Superior temporal gyrus (tissue), 1 donor: ENCODE data around the gene PSMB7.

Experiments
- DNase-seq: peaks from one replicate; pipeline ENCODE4 v3.0.0-alpha.2; 2016; ENCODE audit errors: extremely low spot score

The PSMB7 gene

GRCh38 chr9:124415102-124415851 lies at the start of gene PSMB7:
Gene PSMB7, minus strand, starts transcription at chr9:124415442. Its CDS starts 17 bp downstream, at chr9:124415425.
- DNase-seq = peak; percentile 96

GRCh38 chr9:124462739-124463138 lies 47.5 kb upstream of the PSMB7 start:
- no peak for DNase-seq

- no peak for DNase-seq
Observed at GRCh38 chr9:124458441-124458840, 43.2 kb upstream of the PSMB7 start.

GRCh38 chr9:124457887-124458431 lies 42.7 kb upstream of the PSMB7 start:
- DNase-seq = no peak

- DNase-seq = no peak
Observed at GRCh38 chr9:124457079-124457886, 42.0 kb upstream of the PSMB7 start.

GRCh38 chr9:124456341-124457078 lies 41.3 kb upstream of the PSMB7 start:
- DNase-seq = no peak

GRCh38 chr9:124455820-124456219 lies 40.6 kb upstream of the PSMB7 start:
- DNase-seq = no peak

- DNase-seq = no peak
Observed at GRCh38 chr9:124454791-124455443, 39.7 kb upstream of the PSMB7 start.

GRCh38 chr9:124454296-124454695 lies 39.1 kb upstream of the PSMB7 start:
- DNase-seq = no peak

- DNase-seq = no peak
Observed at GRCh38 chr9:124453586-124454191, 38.4 kb upstream of the PSMB7 start.

- DNase-seq = no peak
Observed at GRCh38 chr9:124452841-124453585, 37.8 kb upstream of the PSMB7 start.

GRCh38 chr9:124452326-124452725 lies 37.1 kb upstream of the PSMB7 start:
- DNase-seq = no peak

- DNase-seq = no peak
Observed at GRCh38 chr9:124450931-124451661, 35.9 kb upstream of the PSMB7 start.

GRCh38 chr9:124450241-124450924 lies 35.1 kb upstream of the PSMB7 start, which contains the start of gene ADGRD2:
Gene ADGRD2, plus strand, starts transcription at chr9:124450451. Its CDS starts 1,216 bp downstream, at chr9:124451667.
- no peak for DNase-seq

- DNase-seq = no peak
Observed at GRCh38 chr9:124449381-124450151, 34.3 kb upstream of the PSMB7 start.

GRCh38 chr9:124448019-124448418 lies 32.8 kb upstream of the PSMB7 start:
- no peak for DNase-seq

GRCh38 chr9:124447297-124447661 lies 32.0 kb upstream of the PSMB7 start:
- DNase-seq = no peak

- DNase-seq = no peak
Observed at GRCh38 chr9:124444166-124444565, 28.9 kb upstream of the PSMB7 start.
